Stomach (tissue), 9 donors: Measurements from ENCODE around the gene CXCL14. TPM values are rescaled to one million over a fixed set of nuclear protein-coding genes. Genes with fewer than 3 reads are reported as not detected.

Experiments used
- DNase-seq, 2 donors: peaks; one replicate each; pipeline versions ENCODE4 v3.0.0 to v3.0.0-alpha.2; 2013 to 2019
- H3K27ac ChIP-seq, 5 donors: fragments of 200-600 bp in 4 of 5; sonication (generic) in 4 of 5; one replicate each; pipeline ENCODE4 v1.5.1; 2013 to 2019; ENCODE audit warnings: mild to moderate bottlenecking in 1 of 5, moderate library complexity in 1 of 5
- H3K27me3 ChIP-seq, 3 donors: fragments of 200-600 bp; sonication (generic); one replicate each; pipeline ENCODE4 v1.5.1; 2017 to 2019; ENCODE audit warnings: mixed run types in 1 of 3
- H3K36me3 ChIP-seq, 4 donors: fragments of 200-600 bp; sonication (generic); 1 replicate in 3 of 4; 2 replicates in 1 of 4; pipeline ENCODE4 v1.5.1; 2016 to 2019
- H3K4me1 ChIP-seq, 4 donors: fragments of 200-600 bp; sonication (generic); one replicate each; pipeline ENCODE4 v1.5.1; 2016 to 2019
- H3K4me3 ChIP-seq, 4 donors: fragments of 200-600 bp; sonication (generic) in 3 of 4; one replicate each; pipeline ENCODE4 v1.5.1; 2016 to 2019; ENCODE audit warnings: mild to moderate bottlenecking in 1 of 4
- H3K9me3 ChIP-seq, 4 donors: fragments of 200-600 bp; sonication (generic); one replicate each; pipeline ENCODE4 v1.5.1; 2016 to 2019
- CTCF ChIP-seq, 7 experiments: fragments of 450-650 bp in 4 of 7; fragments of 200-600 bp in 3 of 7; sonication (generic) in 3 of 7; IDR thresholded peaks; one replicate each; pipeline ENCODE4 v1.5.1; 2016 to 2019; ENCODE audit warnings: antibody characterized with exemption in 7 of 7, control low read depth in 2 of 7, mild to moderate bottlenecking in 1 of 7
- EP300 ChIP-seq: sonication (generic); formaldehyde crosslinking; IDR thresholded peaks from one replicate; pipeline ENCODE4 v1.6.1; 2017; ENCODE audit warnings: antibody characterized with exemption
- POLR2A ChIP-seq, 4 donors: fragments of 450-650 bp; IDR thresholded peaks; one replicate each; pipeline ENCODE4 v1.6.1; 2016; ENCODE audit warnings: antibody characterized with exemption in 4 of 4, control low read depth in 2 of 4, mild to moderate bottlenecking in 1 of 4, moderate library complexity in 1 of 4
- POLR2AphosphoS5 ChIP-seq, 3 donors: sonication (generic); formaldehyde crosslinking; IDR thresholded peaks; one replicate each; pipeline ENCODE4 v1.6.1; 2016; ENCODE audit warnings: antibody characterized with exemption in 3 of 3
- WGBS, 5 donors: extraction: QIAGEN DNeasy Blood & Tissue Kit in 3 of 5; methylation state at CpG; one replicate each; pipeline versions ENCODE4 v1.1.5 to v1.1.7; 2013 to 2018; 5-methylcytosine and 5-hydroxymethylcytosine counted together
- intact Hi-C: fragments of 100-400 bp; cut with DNase I; formaldehyde crosslinking; loops from one replicate; pipeline ENCODE4 v1.15.1; 2023; ENCODE audit warnings: low total_unique reads
- polyA plus RNA-seq, 3 donors: library from polyadenylated mRNA; stranded (reverse); fragments of 200-250 nt; gene quantifications; one replicate each; pipeline ENCODE4 v1.2.3, GENCODE V29; 2013
- total RNA-seq, 5 donors: library from RNA; depleted of rRNA; stranded (reverse); fragments of >200 nt; gene quantifications; one replicate each; pipeline versions ENCODE4 v1.1.0 to v1.2.3, GENCODE V29; 2014 to 2016
- donor health status: healthy with polysubstance abuse.
- donor health status: Bipolar disorder and iron deficiency.
- donor health status: healthy.

The CXCL14 gene
- total and polyA plus RNA-seq, 8 donors, result 12.7 to 82.0 (median 32.1) TPM; not detected in 2

DNA sequence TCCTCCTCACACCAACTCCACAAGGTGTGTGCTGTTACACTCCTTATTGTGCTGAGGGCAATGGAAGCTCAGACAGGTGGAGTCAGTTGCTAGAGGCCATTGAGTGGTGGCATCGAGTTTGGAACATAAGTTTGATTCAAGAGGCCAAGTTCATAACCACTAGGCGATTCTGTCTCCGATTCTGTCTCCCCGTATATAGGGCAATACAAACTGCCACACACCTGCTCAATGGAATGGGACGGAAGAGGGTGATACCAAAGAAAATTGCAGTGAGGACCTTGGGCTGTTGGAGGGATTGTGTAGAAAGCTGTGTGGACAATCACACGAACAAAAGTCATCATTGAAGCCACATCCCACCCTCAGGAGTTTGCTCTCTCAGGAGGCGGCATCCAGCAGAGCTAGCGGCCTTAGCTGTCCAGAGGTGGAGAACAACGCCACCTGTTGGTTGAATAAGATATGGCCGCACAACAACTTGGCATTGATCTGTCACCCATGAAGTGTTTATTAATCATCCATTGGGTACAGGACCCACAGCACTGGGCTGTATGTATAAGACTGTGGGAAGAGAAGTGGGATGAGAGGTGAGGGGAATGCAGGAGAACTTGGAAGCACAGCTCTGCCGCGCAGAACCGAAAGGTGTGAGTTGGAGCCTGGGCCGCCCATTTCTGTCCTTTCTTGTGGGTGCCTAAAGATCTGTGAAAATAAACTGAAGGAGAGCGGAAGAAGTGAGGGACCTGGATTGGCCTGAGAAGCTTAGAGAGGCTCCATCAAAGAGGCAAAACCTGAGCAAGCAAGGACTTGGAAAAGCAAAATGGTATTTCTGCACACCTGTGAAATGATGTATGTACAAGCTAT, 27.0 kb downstream of the CXCL14 start:
- Histone ChIP-seq H3K36me3 (no peaks in the 10 kb centered on the region), H3K4me1 (no peaks in the 10 kb centered on the region), H3K27me3 (peaks cover 0 to 83% (median 8%) of the 10 kb centered on the region in 3 donors), H3K4me3 (no peak overlapping the region), H3K9me3 (no peaks in the 10 kb centered on the region), H3K27ac (no peak overlapping the region)
- peak in 5 of 7 experiments; percentile 70 to 87 (median 83) for TF ChIP-seq CTCF (IDR thresholded peaks at IDR 0.05)
- TF ChIP-seq POLR2AphosphoS5 (IDR thresholded peaks at IDR 0.05), result no peak
- no peak for TF ChIP-seq POLR2A (IDR thresholded peaks at IDR 0.05)
- 33 to 40% (median 36%) methylated on average over 15 of the region's 15 CpGs for WGBS, 5 donors
- DNase-seq, result peak; percentile 78 to 90
- intact Hi-C loops, result loop anchor here (5.0 kb wide), 1 partner anchor 90 kb away; no protein-coding TSS in a partner anchor

DNA sequence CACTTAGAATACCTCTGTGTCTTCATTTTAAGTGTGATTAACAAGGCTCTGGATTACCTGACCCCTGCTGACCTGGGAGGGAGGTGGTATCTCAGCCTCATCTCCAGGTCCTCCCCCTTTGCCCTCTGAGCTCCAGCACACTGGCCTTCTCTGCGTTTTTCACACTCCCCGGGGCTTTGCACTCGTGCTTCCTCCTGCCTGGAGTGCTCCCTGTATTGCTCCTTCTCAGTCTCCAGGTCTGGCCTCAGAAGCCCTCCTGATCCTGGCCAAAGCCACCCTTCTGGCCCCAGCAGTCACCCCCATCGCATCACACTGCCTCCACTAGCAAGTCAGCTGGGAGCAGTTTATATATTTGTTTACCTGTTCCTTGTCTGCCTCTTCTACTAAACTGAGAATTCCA, 29.4 kb downstream of the CXCL14 start:
- H3K4me1 ChIP-seq, result peaks cover 2 to 6% (median 3%) of the 10 kb centered on the region in 4 donors
- H3K27ac ChIP-seq, result no peak overlapping the region
- intact Hi-C loops, result no loop called here
- H3K36me3 ChIP-seq, result no peaks in the 10 kb centered on the region
- no peak for DNase-seq
- no peak overlapping the region for H3K4me3 ChIP-seq
- TF ChIP-seq POLR2A (IDR thresholded peaks at IDR 0.05) (no peak), CTCF (IDR thresholded peaks at IDR 0.05) (no peak), EP300 (no peak), POLR2AphosphoS5 (IDR thresholded peaks at IDR 0.05) (no peak)
- H3K27me3 ChIP-seq, result peaks cover 4 to 89% (median 30%) of the 10 kb centered on the region in 3 donors
- 18 to 30% (median 26%) methylated on average over 4 of the region's 4 CpGs for WGBS, 5 donors
- H3K9me3 ChIP-seq, result no peaks in the 10 kb centered on the region

DNA sequence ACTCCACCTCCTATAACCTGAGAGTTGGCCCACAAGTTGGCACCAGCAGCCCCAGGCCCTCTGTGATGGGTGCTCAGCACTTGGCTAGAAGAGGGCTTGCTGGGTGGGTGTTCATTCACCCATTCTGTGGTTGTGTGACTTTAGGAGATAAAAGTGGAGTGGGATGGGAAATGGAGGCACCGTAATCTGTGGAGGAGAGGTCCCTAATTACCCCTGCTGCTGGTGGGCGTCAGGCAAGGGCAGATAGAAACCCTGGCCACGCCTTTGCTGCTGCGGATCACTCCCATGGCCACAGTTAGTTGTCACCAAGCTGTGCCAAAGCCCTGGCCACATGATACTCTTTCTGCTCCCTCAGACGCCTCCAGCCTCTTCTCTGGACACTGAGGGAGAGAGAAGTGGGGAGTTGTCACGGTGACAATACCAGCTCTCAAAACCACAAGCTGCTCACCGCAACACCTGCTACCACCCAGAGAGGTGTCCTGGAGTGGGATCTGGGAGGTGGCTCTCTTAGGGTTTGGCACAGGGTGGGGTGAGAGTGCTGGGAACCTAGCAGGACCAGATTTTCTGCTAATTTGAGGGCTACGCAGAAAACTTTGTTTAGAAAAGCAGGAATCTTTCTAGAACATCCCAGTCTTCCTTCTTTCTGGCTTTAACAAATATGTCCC, 31.1 kb downstream of the CXCL14 start:
- intact Hi-C loops, result no loop called here
- peaks cover 4 to 91% (median 44%) of the 10 kb centered on the region in 3 donors for H3K27me3 ChIP-seq
- TF ChIP-seq POLR2A (IDR thresholded peaks at IDR 0.05) (no peak), POLR2AphosphoS5 (IDR thresholded peaks at IDR 0.05) (no peak), CTCF (IDR thresholded peaks at IDR 0.05) (no peak), EP300 (no peak)

GRCh38 chr5:135546912-135547311, 31.9 kb downstream of the CXCL14 start:
- H3K4me1 ChIP-seq, result peaks cover 16 to 21% (median 17%) of the 10 kb centered on the region in 4 donors
- WGBS, 5 donors, result 38 to 59% (median 51%) methylated on average over 4 of the region's 4 CpGs
- peaks cover 4 to 92% (median 50%) of the 10 kb centered on the region in 3 donors for H3K27me3 ChIP-seq
- no peak overlapping the region for H3K4me3 ChIP-seq
- intact Hi-C loops, result no loop called here
- no peaks in the 10 kb centered on the region for H3K9me3 ChIP-seq
- H3K36me3 ChIP-seq, result no peaks in the 10 kb centered on the region
- no peak overlapping the region for H3K27ac ChIP-seq
- TF ChIP-seq EP300 (no peak), POLR2AphosphoS5 (IDR thresholded peaks at IDR 0.05) (no peak), POLR2A (IDR thresholded peaks at IDR 0.05) (no peak), CTCF (IDR thresholded peaks at IDR 0.05) (no peak)
- DNase-seq, result no peak

More for the DNA sequence above, 31.1 kb downstream of the CXCL14 start:
- Histone ChIP-seq H3K36me3 (no peaks in the 10 kb centered on the region), H3K4me3 (no peak overlapping the region), H3K27ac (no peak overlapping the region), H3K9me3 (no peaks in the 10 kb centered on the region), H3K4me1 (peaks cover 16 to 21% (median 17%) of the 10 kb centered on the region in 4 donors)
- DNase-seq, result no peak
- 47 to 56% (median 52%) methylated on average over 7 to 8 of the region's 8 CpGs for WGBS, 5 donors
